AG08395 (cell line): Measurements from ENCODE around the gene RAB3IL1.
A peak's percentile ranks its signal among the peaks of the same experiment; 100 is the strongest.
"Not testable (repeated sequence)": the region's sequence is repeated elsewhere in the genome, so short reads cannot be mapped to it uniquely, and the experiment has no call there.

ENCODE experiments used
- DNase-seq: peaks from one replicate; pipeline ENCODE4 v3.0.0; 2012; ENCODE audit warnings: mixed read lengths, low spot score

RAB3IL1 gene

GRCh38 chr11:61885784-61886580 lies 31.4 kb downstream of the RAB3IL1 start:
- DNase-seq, result no peak

- no peak for DNase-seq
Observed at GRCh38 chr11:61885166-61885778, 32.1 kb downstream of the RAB3IL1 start.

- no peak for DNase-seq
Observed at GRCh38 chr11:61883947-61884346, 33.4 kb downstream of the RAB3IL1 start.

- DNase-seq, result no peak
Observed at GRCh38 chr11:61883327-61883726, 34.0 kb downstream of the RAB3IL1 start.

GRCh38 chr11:61882879-61883278 lies 34.5 kb downstream of the RAB3IL1 start:
- no peak for DNase-seq

- not testable (repeated sequence) for DNase-seq
Observed at GRCh38 chr11:61882267-61882666, 35.1 kb downstream of the RAB3IL1 start.

GRCh38 chr11:61881397-61881796 lies 36.0 kb downstream of the RAB3IL1 start:
- no peak for DNase-seq

GRCh38 chr11:61880454-61880853 lies 36.9 kb downstream of the RAB3IL1 start:
- no peak for DNase-seq

- DNase-seq, result no peak
Observed at GRCh38 chr11:61880031-61880430, 37.3 kb downstream of the RAB3IL1 start.

GRCh38 chr11:61879152-61879551 lies 38.2 kb downstream of the RAB3IL1 start:
- no peak for DNase-seq

- DNase-seq, result no peak
Observed at GRCh38 chr11:61875698-61876097, 41.7 kb downstream of the RAB3IL1 start.

GRCh38 chr11:61874853-61875252 lies 42.5 kb downstream of the RAB3IL1 start:
- no peak for DNase-seq

- no peak for DNase-seq
Observed at GRCh38 chr11:61874377-61874809, 43.0 kb downstream of the RAB3IL1 start.

- DNase-seq, result no peak
Observed at GRCh38 chr11:61873588-61874376, 43.6 kb downstream of the RAB3IL1 start.

- DNase-seq, result no peak
Observed at GRCh38 chr11:61872935-61873565, 44.3 kb downstream of the RAB3IL1 start.

- DNase-seq, result peak; percentile 92
Observed at GRCh38 chr11:61871158-61871597, 46.2 kb downstream of the RAB3IL1 start.

GRCh38 chr11:61870541-61871031 lies 46.8 kb downstream of the RAB3IL1 start:
- peak; percentile 21 for DNase-seq

GRCh38 chr11:61869708-61870451 lies 47.5 kb downstream of the RAB3IL1 start:
- no peak for DNase-seq

- no peak for DNase-seq
Observed at GRCh38 chr11:61869429-61869707, 48.0 kb downstream of the RAB3IL1 start.

- DNase-seq, result no peak
Observed at GRCh38 chr11:61868571-61869428, 48.6 kb downstream of the RAB3IL1 start.

GRCh38 chr11:61866958-61867343 lies 50.4 kb downstream of the RAB3IL1 start:
- no peak for DNase-seq
